ENCODE results near the gene RANBP17. TPM values are rescaled to one million over a fixed set of nuclear protein-coding genes. Genes with fewer than 3 reads are reported as not detected.

The RANBP17 gene
- total RNA-seq, 4 donors from 2014 or later, result 10.2 to 13.8 (median 10.9) TPM

DNA sequence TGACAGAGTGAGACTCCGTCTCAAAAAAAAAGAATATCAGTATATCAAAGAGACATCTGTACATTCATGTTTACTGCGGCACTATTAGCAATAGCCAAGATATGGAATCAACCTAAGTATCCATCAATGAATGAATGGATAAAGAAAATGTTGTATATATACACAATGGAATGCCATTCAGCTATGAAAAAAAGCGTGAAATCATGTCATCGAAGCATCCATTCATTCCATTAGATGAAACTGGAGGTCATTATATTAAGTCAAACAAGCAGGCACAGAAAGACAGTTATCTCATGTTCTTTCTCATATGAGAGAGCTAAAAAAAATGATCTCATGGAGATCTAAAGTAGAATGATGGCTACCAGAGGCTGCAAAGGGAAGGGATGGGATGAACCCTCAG is 266.3 kb downstream of the RANBP17 start:
- H3K4me3 ChIP-seq, result no peak overlapping the region
- 90 to 100% methylated on average over 4 of the region's 4 CpGs for WGBS, 2 donors (ENCODE audit: low coverage in 1 of 2)
- H3K27ac ChIP-seq, result no peak overlapping the region
- no peaks in the 10 kb centered on the region for H3K36me3 ChIP-seq
- H3K27me3 ChIP-seq, result no peaks in the 10 kb centered on the region
- no peaks in the 10 kb centered on the region for H3K4me1 ChIP-seq
- no peaks in the 10 kb centered on the region for H3K9me3 ChIP-seq
- TF ChIP-seq, protein P1, sequence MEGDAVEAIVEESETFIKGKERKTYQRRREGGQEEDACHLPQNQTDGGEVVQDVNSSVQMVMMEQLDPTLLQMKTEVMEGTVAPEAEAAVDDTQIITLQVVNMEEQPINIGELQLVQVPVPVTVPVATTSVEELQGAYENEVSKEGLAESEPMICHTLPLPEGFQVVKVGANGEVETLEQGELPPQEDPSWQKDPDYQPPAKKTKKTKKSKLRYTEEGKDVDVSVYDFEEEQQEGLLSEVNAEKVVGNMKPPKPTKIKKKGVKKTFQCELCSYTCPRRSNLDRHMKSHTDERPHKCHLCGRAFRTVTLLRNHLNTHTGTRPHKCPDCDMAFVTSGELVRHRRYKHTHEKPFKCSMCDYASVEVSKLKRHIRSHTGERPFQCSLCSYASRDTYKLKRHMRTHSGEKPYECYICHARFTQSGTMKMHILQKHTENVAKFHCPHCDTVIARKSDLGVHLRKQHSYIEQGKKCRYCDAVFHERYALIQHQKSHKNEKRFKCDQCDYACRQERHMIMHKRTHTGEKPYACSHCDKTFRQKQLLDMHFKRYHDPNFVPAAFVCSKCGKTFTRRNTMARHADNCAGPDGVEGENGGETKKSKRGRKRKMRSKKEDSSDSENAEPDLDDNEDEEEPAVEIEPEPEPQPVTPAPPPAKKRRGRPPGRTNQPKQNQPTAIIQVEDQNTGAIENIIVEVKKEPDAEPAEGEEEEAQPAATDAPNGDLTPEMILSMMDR (IDR thresholded peaks at IDR 0.05), result no peak
- no peak for TF ChIP-seq EP300 (IDR thresholded peaks at IDR 0.05; ENCODE audit: low read depth)
- TF ChIP-seq POLR2AphosphoS5 (IDR thresholded peaks at IDR 0.05), result no peak
- no peak for TF ChIP-seq POLR2A (IDR thresholded peaks at IDR 0.05)
- in situ Hi-C loops (cut with MboI; ENCODE audit: low pct_ligation_motif_present in 1 of 4, low pct_unique_long_range_greater_than_20kb in 1 of 4, low sequenced_read_pairs in 3 of 4), result no loop called here
- intact Hi-C loops (cut with DNase I; ENCODE audit: low total_unique reads), result loop anchor here (5.0 kb wide), 1 partner anchor 694 kb away; no protein-coding TSS in a partner anchor
- no peak for DNase-seq

GRCh38 chr5:171129308-171129707 is 267.5 kb downstream of the RANBP17 start:
- intact Hi-C loops (cut with DNase I; ENCODE audit: low total_unique reads) (loop anchor here (5.0 kb wide), 1 partner anchor 693 kb away; no protein-coding TSS in a partner anchor), in situ Hi-C loops (cut with MboI; ENCODE audit: low pct_ligation_motif_present in 1 of 4, low pct_unique_long_range_greater_than_20kb in 1 of 4, low sequenced_read_pairs in 3 of 4) (no loop called here)
- H3K27ac ChIP-seq, result no peak overlapping the region
- H3K4me1 ChIP-seq, result no peaks in the 10 kb centered on the region
- TF ChIP-seq POLR2AphosphoS5 (IDR thresholded peaks at IDR 0.05) (no peak), EP300 (IDR thresholded peaks at IDR 0.05; ENCODE audit: low read depth) (no peak), POLR2A (IDR thresholded peaks at IDR 0.05) (no peak)
- TF ChIP-seq, protein P1 (IDR thresholded peaks at IDR 0.05), result no peak
- H3K9me3 ChIP-seq, result no peaks in the 10 kb centered on the region
- 65 to 86% methylated on average over 5 of the region's 5 CpGs for WGBS, 2 donors (ENCODE audit: low coverage in 1 of 2)
- no peaks in the 10 kb centered on the region for H3K36me3 ChIP-seq
- no peak for DNase-seq
- H3K27me3 ChIP-seq, result no peaks in the 10 kb centered on the region
- no peak overlapping the region for H3K4me3 ChIP-seq

DNA sequence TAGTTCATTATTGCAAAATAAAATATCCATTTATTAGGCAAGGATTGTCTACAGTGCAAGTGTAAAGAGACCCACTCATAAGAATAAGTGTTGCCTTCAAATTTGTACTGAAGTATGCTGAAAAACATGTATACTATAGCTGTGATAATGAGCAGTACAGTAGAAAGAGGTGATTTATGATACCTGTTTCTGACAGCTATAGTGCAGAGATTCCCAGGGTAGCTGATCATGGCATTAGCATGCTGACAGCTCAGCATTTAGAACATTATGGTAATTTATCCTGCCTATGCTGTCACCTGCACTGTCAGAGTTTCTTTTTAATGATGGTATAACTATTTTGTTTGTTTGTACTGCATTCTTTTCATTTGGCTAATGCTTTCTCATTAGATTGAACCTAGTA is 269.7 kb downstream of the RANBP17 start:
- H3K4me1 ChIP-seq, result no peaks in the 10 kb centered on the region
- in situ Hi-C loops (cut with MboI; ENCODE audit: low pct_ligation_motif_present in 1 of 4, low pct_unique_long_range_greater_than_20kb in 1 of 4, low sequenced_read_pairs in 3 of 4), result no loop called here
- no peak for DNase-seq
- no peaks in the 10 kb centered on the region for H3K9me3 ChIP-seq
- no peak overlapping the region for H3K4me3 ChIP-seq
- H3K27me3 ChIP-seq, result no peaks in the 10 kb centered on the region
- H3K36me3 ChIP-seq, result no peaks in the 10 kb centered on the region
- intact Hi-C loops (cut with DNase I; ENCODE audit: low total_unique reads), result no loop called here
- TF ChIP-seq EP300 (IDR thresholded peaks at IDR 0.05; ENCODE audit: low read depth) (no peak), POLR2AphosphoS5 (IDR thresholded peaks at IDR 0.05) (no peak), POLR2A (IDR thresholded peaks at IDR 0.05) (no peak)
- TF ChIP-seq, protein P1 (IDR thresholded peaks at IDR 0.05), result no peak
- no peak overlapping the region for H3K27ac ChIP-seq

DNA sequence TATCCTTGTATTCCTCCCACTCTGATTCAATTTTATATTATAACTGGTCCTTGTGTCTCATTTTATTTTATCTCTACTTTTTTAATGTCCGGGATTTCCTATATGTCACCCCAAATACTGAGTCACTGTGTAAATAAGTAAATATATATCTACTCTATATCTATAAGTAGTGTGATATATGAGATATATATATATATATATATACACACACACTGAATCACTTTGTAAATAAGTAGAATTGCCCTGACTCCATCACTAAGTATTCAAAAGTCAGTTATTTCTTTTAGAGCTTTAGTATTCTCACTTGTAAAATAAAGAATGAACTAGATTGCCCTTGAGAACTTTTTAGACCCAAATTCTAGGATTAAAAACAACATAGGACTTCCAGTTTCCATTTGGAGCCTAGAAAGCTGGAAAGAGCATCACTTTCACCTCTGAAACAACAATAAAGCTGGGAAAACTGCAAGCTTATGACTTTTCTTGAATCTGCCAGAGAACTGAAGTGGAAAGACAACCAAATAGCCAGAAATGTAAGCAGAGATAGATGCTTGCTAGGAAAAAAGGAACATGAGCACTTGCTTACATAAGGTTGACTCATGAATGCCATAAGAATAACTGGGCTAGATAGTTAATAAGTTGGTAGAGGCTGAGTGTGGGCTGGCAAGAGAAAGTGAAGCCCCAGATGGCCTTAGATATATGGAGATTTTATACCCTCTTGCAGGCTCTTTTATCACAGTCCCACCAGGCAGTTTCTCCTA is 276.1 kb downstream of the RANBP17 start:
- in situ Hi-C loops (cut with MboI; ENCODE audit: low pct_ligation_motif_present in 1 of 4, low pct_unique_long_range_greater_than_20kb in 1 of 4, low sequenced_read_pairs in 3 of 4), result no loop called here
- WGBS, 2 donors (ENCODE audit: low coverage in 1 of 2), result 87 to 90% methylated on average over 1 of the region's 1 CpG

More for the DNA sequence above, 276.1 kb downstream of the RANBP17 start:
- H3K27ac ChIP-seq, result no peak overlapping the region
- H3K9me3 ChIP-seq, result no peaks in the 10 kb centered on the region
- no peak for TF ChIP-seq POLR2A (IDR thresholded peaks at IDR 0.05)
- TF ChIP-seq POLR2AphosphoS5 (IDR thresholded peaks at IDR 0.05), result no peak
- TF ChIP-seq, protein P1 (IDR thresholded peaks at IDR 0.05), result no peak
- TF ChIP-seq EP300 (IDR thresholded peaks at IDR 0.05; ENCODE audit: low read depth), result no peak
- H3K27me3 ChIP-seq, result no peaks in the 10 kb centered on the region
- no peaks in the 10 kb centered on the region for H3K4me1 ChIP-seq
- intact Hi-C loops (cut with DNase I; ENCODE audit: low total_unique reads), result no loop called here
- no peak overlapping the region for H3K4me3 ChIP-seq
- H3K36me3 ChIP-seq, result no peaks in the 10 kb centered on the region
- DNase-seq, result no peak
